Transverse colon (tissue), 4 donors: ENCODE measurements around the gene GLT8D2. TPM values are rescaled to one million over a fixed set of nuclear protein-coding genes. Genes with fewer than 3 reads are reported as not detected.

ENCODE experiments used
- DNase-seq: peaks from one replicate; pipeline ENCODE4 v3.0.0-alpha.2; 2019
- H3K27ac ChIP-seq, 4 donors: fragments of 200-600 bp; sonication (generic); 2 replicates each; pipeline ENCODE4 v1.5.1; 2016 to 2018; ENCODE audit warnings: inconsistent platforms in 4 of 4
- H3K27me3 ChIP-seq: fragments of 200-600 bp; sonication (generic); 2 replicates; pipeline ENCODE4 v1.5.1; 2017; ENCODE audit warnings: inconsistent platforms
- H3K36me3 ChIP-seq, 4 donors: fragments of 200-600 bp; sonication (generic); 2 replicates each; pipeline ENCODE4 v1.5.1; 2017 to 2019; ENCODE audit warnings: inconsistent platforms in 4 of 4
- H3K4me1 ChIP-seq, 4 donors: fragments of 200-600 bp; sonication (generic); 2 replicates each; pipeline ENCODE4 v1.5.1; 2017 to 2020; ENCODE audit warnings: inconsistent platforms in 4 of 4
- H3K4me3 ChIP-seq, 4 donors: fragments of 200-600 bp; sonication (generic); 1 replicate in 1 of 4; 2 replicates in 3 of 4; pipeline versions ENCODE4 v1.5.1 to v1.6.1; 2017 to 2019; ENCODE audit warnings: inconsistent platforms in 4 of 4
- H3K9me3 ChIP-seq, 2 donors: fragments of 200-600 bp; sonication (generic); 2 replicates each; pipeline ENCODE4 v1.5.1; 2017 to 2019; ENCODE audit warnings: inconsistent platforms in 2 of 2
- EP300 ChIP-seq: sonication (generic); formaldehyde crosslinking; IDR thresholded peaks from one replicate; pipeline ENCODE4 v1.6.1; 2017; ENCODE audit warnings: antibody characterized with exemption, low read depth
- POLR2A ChIP-seq: fragments of 450-650 bp; IDR thresholded peaks from one replicate; pipeline ENCODE4 v1.6.1; 2016; ENCODE audit warnings: antibody characterized with exemption, mild to moderate bottlenecking, moderate library complexity
- POLR2AphosphoS5 ChIP-seq, 3 donors: sonication (generic); formaldehyde crosslinking; IDR thresholded peaks; one replicate each; pipeline ENCODE4 v1.6.1; 2016; ENCODE audit warnings: antibody characterized with exemption in 3 of 3
- whole genome bisulfite sequencing, 2 donors: methylation state at CpG; one replicate each; pipeline ENCODE4 v1.1.5; 2018; ENCODE audit warnings: low coverage in 1 of 2; 5-methylcytosine and 5-hydroxymethylcytosine counted together
- in situ Hi-C, 4 donors: fragments of 200-750 bp; cut with MboI; loops; one replicate each; pipeline versions ENCODE4 v1.15.0 to v1.15.1; 2017; ENCODE audit warnings: low sequenced_read_pairs in 3 of 4, low pct_ligation_motif_present in 1 of 4, low pct_unique_long_range_greater_than_20kb in 1 of 4
- intact Hi-C: fragments of 100-400 bp; cut with DNase I; formaldehyde crosslinking; loops from one replicate; pipeline ENCODE4 v1.15.1; 2023; ENCODE audit warnings: low total_unique reads
- total RNA-seq, 4 donors: library from RNA; depleted of rRNA; stranded (reverse); fragments of >200 nt; gene quantifications; one replicate each; pipeline ENCODE4 v1.1.0, GENCODE V29; 2016
- TF ChIP-seq, protein P1 (sequence below), 5 experiments: fragments of 200-600 bp in 3 of 5; fragments of 450-650 bp in 2 of 5; sonication (generic) in 3 of 5; IDR thresholded peaks; 1 replicate in 2 of 5; 2 replicates in 3 of 5; pipeline ENCODE4 v1.5.1; 2016 to 2017; ENCODE audit warnings: antibody characterized with exemption in 5 of 5, inconsistent platforms in 3 of 5, mild to moderate bottlenecking in 2 of 5, moderate library complexity in 1 of 5

Gene GLT8D2
- total RNA-seq, 4 donors from 2014 or later, result 1.1 to 21.3 (median 3.8) TPM

DNA sequence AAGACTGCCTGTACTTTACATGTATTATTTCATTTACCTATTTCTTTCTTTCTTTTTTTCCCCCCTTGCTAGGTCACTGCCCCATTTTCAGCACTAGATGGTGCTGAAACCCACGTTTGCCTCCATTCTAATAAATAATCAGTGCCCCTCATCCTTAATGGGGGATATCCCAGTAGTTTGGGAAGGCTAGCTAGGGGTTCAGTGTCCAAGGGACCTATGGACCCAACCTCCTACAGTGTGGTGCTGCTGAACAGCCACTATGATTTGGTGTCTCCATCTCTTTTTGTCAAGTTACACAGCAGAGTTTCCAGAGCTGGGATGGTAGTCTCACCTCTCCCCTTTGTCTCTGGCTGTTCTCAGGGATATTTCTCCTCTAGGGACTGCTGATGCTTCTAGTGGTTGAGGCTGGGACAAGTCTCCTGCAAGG lies 7.8 kb upstream of the GLT8D2 start:
- no peak overlapping the region for H3K4me3 ChIP-seq
- H3K27me3 ChIP-seq, result no peaks in the 10 kb centered on the region
- TF ChIP-seq, protein P1, sequence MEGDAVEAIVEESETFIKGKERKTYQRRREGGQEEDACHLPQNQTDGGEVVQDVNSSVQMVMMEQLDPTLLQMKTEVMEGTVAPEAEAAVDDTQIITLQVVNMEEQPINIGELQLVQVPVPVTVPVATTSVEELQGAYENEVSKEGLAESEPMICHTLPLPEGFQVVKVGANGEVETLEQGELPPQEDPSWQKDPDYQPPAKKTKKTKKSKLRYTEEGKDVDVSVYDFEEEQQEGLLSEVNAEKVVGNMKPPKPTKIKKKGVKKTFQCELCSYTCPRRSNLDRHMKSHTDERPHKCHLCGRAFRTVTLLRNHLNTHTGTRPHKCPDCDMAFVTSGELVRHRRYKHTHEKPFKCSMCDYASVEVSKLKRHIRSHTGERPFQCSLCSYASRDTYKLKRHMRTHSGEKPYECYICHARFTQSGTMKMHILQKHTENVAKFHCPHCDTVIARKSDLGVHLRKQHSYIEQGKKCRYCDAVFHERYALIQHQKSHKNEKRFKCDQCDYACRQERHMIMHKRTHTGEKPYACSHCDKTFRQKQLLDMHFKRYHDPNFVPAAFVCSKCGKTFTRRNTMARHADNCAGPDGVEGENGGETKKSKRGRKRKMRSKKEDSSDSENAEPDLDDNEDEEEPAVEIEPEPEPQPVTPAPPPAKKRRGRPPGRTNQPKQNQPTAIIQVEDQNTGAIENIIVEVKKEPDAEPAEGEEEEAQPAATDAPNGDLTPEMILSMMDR (IDR thresholded peaks at IDR 0.05), result peak; percentile 46 to 56 (median 47)
- no peak for TF ChIP-seq POLR2AphosphoS5 (IDR thresholded peaks at IDR 0.05)
- H3K27ac ChIP-seq, result no peak overlapping the region
- no peaks in the 10 kb centered on the region for H3K9me3 ChIP-seq
- DNase-seq, result no peak
- in situ Hi-C loops (no loop called here), intact Hi-C loops (no loop called here)
- WGBS, 2 donors, result 0 to 4% methylated on average over 1 of the region's 1 CpG
- H3K36me3 ChIP-seq, result no peaks in the 10 kb centered on the region
- H3K4me1 ChIP-seq, result peaks cover 0 to 11% (median 5%) of the 10 kb centered on the region in 4 donors

DNA sequence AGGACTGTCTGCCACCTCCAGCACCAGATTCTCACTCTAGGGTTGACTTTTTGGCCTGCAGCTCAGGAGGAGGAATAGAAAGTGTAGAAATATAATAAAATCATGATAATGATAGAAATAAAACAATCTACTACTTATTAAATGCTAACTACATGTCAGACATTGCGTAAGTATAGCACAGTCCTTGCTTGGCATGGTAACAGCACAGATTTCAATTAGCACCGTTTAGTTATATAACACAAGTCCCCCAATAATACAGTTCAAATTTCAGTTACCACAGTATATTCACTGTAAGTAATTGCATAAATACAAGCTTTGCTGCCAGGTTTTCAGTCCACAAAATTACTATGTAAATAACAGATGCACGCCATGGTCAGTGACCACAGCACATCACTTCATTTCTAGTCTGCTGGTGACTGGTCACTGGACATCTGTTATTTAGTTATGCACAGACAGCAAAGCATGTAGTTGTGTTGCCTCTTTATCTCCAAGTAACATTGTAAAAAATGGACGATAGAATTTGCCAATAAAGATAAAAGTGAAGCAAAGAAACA lies 6.5 kb upstream of the GLT8D2 start:
- in situ Hi-C loops, result no loop called here
- H3K4me3 ChIP-seq, result no peak overlapping the region
- intact Hi-C loops, result no loop called here

DNA sequence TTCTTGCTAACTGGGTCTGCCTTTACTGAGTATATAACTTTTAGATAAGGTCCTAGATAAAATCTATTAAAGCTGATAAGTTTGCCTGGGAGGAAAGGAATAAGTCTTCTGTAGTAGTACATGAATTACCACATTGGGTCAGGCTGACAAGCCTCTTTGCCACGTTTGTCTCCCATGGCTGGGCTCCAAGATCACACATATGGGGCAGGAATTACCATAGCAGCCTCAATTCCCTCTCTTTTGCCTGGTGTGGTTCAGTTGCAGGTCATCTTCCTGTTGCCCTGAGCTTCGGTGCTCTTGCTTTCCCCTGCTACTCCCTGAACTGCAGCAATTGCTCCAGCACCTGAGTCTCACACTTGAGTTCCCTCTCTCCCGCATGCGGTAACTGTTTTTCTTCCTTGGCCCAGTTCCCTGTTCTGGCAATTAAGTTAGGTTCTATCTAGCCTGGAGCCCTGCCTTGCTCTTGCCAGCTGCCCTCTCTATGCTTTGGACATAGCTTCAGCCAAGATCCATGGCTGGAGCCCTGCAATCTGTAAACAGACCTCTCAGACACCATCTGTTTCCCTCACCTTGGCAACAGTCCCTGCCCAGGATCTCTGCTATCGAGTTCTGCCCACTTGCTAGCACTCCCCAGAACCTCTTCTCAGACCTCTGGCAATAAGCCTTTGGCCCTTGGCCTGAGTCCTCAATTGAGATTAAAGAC lies 5.8 kb upstream of the GLT8D2 start:
- Histone ChIP-seq H3K36me3 (no peaks in the 10 kb centered on the region), H3K4me1 (peaks cover 0 to 11% (median 5%) of the 10 kb centered on the region in 4 donors), H3K9me3 (no peaks in the 10 kb centered on the region), H3K27me3 (peaks cover 14% of the 10 kb centered on the region), H3K4me3 (no peak overlapping the region), H3K27ac (peak overlapping the region; percentile 1 to 71 (median 54))
- 14% methylated on average over 5 of the region's 5 CpGs; no CpG with 5 or more reads in 1 of the 2 donors for WGBS, 2 donors
- TF ChIP-seq POLR2A, result no peak
- TF ChIP-seq, protein P1 (IDR thresholded peaks at IDR 0.05), result no peak
- peak in 2 of 3 donors; percentile 9 to 24 for TF ChIP-seq POLR2AphosphoS5 (IDR thresholded peaks at IDR 0.05)
- in situ Hi-C loops, result no loop called here
- intact Hi-C loops, result no loop called here
- peak; percentile 58 for DNase-seq

More for the DNA sequence above, 6.5 kb upstream of the GLT8D2 start:
- Histone ChIP-seq H3K9me3 (no peaks in the 10 kb centered on the region), H3K36me3 (no peaks in the 10 kb centered on the region), H3K4me1 (peaks cover 0 to 11% (median 5%) of the 10 kb centered on the region in 4 donors), H3K27me3 (peaks cover 8% of the 10 kb centered on the region), H3K27ac (peak overlapping the region; percentile 1 to 71 (median 54))
- no peak for TF ChIP-seq POLR2AphosphoS5 (IDR thresholded peaks at IDR 0.05)
- TF ChIP-seq, protein P1 (IDR thresholded peaks at IDR 0.05), result no peak
- TF ChIP-seq POLR2A, result no peak
- TF ChIP-seq EP300, result no peak
- no peak for DNase-seq
- 36 to 49% methylated on average over 3 to 4 of the region's 4 CpGs for WGBS, 2 donors

DNA sequence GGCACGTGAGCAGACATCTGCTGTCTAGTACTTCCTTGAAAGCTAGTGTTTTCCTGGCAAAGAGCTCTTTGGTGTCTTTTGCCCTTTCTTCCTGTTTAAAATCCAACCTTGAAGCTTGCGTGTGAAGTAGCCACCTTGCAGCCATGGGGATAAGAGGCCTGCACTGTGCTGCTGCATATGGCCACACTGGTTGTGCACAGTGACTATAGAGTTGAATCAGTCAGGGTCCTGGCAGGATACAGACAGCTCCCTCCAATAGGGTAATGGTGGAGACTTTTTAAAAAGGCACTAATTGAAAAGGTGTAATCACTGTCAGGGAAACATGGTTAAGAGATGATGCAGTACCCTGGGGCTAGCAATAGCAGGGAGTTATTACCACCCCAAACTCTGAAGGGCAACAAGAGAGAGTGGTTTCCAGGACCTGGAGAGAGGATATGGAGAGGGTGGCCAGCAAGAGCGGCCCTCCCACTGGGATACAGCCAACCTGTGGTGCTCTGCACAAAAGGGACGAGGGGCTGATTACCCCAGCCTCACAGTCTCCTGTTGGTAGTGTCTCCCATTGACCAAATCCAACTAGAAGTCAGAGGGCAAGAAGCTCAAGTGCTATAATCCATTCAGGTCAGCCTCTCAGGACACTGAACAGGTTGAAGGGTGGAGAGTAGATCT lies 4.8 kb upstream of the GLT8D2 start:
- peak overlapping the region in 1 of 4 donors; percentile 52 for H3K27ac ChIP-seq
- WGBS, 2 donors, result 75 to 85% methylated on average over 2 to 4 of the region's 4 CpGs
- H3K27me3 ChIP-seq, result peaks cover 24% of the 10 kb centered on the region
- no peak for DNase-seq
- H3K4me3 ChIP-seq, result no peak overlapping the region
- H3K4me1 ChIP-seq, result peaks cover 0 to 18% (median 11%) of the 10 kb centered on the region in 4 donors
- no peaks in the 10 kb centered on the region for H3K36me3 ChIP-seq
- TF ChIP-seq, protein P1 (IDR thresholded peaks at IDR 0.05), result no peak
- no peak for TF ChIP-seq EP300
- no peaks in the 10 kb centered on the region for H3K9me3 ChIP-seq
- in situ Hi-C loops, result no loop called here
- intact Hi-C loops, result no loop called here
